ENCODE data around the gene GOLIM4. TPM values are rescaled to one million over a fixed set of nuclear protein-coding genes. Genes with fewer than 3 reads are reported as not detected.

Gene GOLIM4
- total and polyA plus RNA-seq, 2 donors (not counting 1 experiment from before 2014, with no cell fraction given) = 46.2 to 77.3 TPM

DNA sequence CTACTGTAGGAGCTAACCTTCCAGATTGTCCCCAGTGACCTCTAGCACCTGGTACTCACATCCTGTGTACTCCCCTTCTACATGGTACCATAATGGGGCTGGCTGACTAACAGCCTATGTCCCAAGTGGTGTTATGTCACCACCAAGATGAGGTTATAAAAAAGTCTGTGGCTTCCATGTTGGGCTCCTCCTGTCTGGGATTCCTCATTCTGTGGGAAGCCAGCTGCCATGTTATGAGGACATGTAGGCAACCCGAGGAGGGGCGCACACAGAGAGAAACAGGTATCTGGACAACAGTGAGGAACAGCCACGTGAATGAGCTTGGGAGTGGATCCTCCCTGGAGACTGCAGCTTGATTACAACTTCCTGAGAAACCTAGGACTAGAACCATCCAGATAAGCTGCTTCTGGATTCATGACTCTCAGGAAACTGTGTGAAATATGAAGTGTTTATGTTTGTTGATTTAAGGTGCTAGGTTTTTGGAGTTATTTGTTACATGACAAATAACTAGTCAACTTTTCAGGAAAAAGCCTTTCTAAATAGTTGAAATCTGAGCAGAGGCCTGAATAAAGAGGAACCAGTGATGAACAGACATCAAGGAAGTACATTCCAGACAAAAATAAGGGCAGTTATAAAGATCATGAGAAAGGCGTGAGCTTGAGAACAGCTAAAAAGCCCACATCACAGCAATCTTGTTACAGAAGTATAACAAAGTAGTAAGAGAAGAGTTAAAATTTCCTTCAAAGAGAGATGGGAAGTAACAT, 21.7 kb downstream of the GOLIM4 start:
- peaks cover 28% of the 10 kb centered on the region for H3K79me2 ChIP-seq (ENCODE audit: control insufficient read depth, insufficient read depth, low read length)
- DNase-seq (ENCODE audit: low read depth in 2 of 2) = no peak
- TF ChIP-seq, protein P1, sequence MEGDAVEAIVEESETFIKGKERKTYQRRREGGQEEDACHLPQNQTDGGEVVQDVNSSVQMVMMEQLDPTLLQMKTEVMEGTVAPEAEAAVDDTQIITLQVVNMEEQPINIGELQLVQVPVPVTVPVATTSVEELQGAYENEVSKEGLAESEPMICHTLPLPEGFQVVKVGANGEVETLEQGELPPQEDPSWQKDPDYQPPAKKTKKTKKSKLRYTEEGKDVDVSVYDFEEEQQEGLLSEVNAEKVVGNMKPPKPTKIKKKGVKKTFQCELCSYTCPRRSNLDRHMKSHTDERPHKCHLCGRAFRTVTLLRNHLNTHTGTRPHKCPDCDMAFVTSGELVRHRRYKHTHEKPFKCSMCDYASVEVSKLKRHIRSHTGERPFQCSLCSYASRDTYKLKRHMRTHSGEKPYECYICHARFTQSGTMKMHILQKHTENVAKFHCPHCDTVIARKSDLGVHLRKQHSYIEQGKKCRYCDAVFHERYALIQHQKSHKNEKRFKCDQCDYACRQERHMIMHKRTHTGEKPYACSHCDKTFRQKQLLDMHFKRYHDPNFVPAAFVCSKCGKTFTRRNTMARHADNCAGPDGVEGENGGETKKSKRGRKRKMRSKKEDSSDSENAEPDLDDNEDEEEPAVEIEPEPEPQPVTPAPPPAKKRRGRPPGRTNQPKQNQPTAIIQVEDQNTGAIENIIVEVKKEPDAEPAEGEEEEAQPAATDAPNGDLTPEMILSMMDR (conservative IDR thresholded peaks at IDR 0.05 in 1 of 2, IDR thresholded peaks at IDR 0.05 in 1 of 2; ENCODE audit: low read depth in 1 of 2, low read length in 2 of 2) = no peak
- TF ChIP-seq EZH2 (IDR thresholded peaks at IDR 0.05; ENCODE audit: low read length, missing control alignments) = no peak
- no peaks in the 10 kb centered on the region for H3K27me3 ChIP-seq (ENCODE audit: control insufficient read depth, insufficient read depth, low read length)
- H2AFZ ChIP-seq (ENCODE audit: low read length) = no peak overlapping the region
- no peaks in the 10 kb centered on the region for H4K20me1 ChIP-seq (ENCODE audit: control insufficient read depth, extremely low read depth, insufficient read depth, low read length)
- H3K27ac ChIP-seq (ENCODE audit: insufficient read depth, low read length) = no peak overlapping the region
- no peaks in the 10 kb centered on the region for H3K36me3 ChIP-seq (ENCODE audit: control insufficient read depth, insufficient read depth, low read length)
- H3K4me1 ChIP-seq (ENCODE audit: control insufficient read depth, extremely low read depth, insufficient read depth, low read length) = peaks cover 8% of the 10 kb centered on the region
- no peak overlapping the region for H3K4me2 ChIP-seq (ENCODE audit: extremely low read depth, insufficient read depth, low read length)
- no peak overlapping the region for H3K9ac ChIP-seq (ENCODE audit: insufficient read depth, low read length)
- H3K4me3 ChIP-seq (replicated peaks in 1 of 4; ENCODE audit: control extremely low read depth in 1 of 4, insufficient read depth in 1 of 4, low read depth in 3 of 4, low read length in 4 of 4) = no peak overlapping the region
- no peaks in the 10 kb centered on the region for H3K9me3 ChIP-seq (ENCODE audit: control insufficient read depth, insufficient read depth, low read depth, low read length)

DNA sequence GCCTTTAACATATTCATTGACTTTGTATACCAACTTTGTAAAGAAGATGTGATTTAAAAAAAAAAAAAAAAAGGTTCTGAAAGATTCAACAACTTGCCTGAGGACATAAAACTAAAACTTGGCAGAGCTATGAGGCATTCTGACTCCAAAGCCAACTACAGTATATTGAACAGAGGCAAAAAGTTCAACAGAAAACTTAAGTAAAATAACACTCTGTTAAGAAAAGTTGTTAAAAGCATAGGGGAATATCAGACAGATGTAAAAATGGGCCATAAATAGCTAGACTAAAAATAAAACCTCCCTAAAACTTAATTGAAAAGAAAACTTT, 23.4 kb downstream of the GOLIM4 start:
- no peaks in the 10 kb centered on the region for H3K9me3 ChIP-seq (ENCODE audit: control insufficient read depth, insufficient read depth, low read depth, low read length)
- H3K79me2 ChIP-seq (ENCODE audit: control insufficient read depth, insufficient read depth, low read length) = peaks cover 29% of the 10 kb centered on the region
- H4K20me1 ChIP-seq (ENCODE audit: control insufficient read depth, extremely low read depth, insufficient read depth, low read length) = no peaks in the 10 kb centered on the region
- no peaks in the 10 kb centered on the region for H3K36me3 ChIP-seq (ENCODE audit: control insufficient read depth, insufficient read depth, low read length)
- H3K4me2 ChIP-seq (ENCODE audit: extremely low read depth, insufficient read depth, low read length) = no peak overlapping the region
- no peak overlapping the region for H3K9ac ChIP-seq (ENCODE audit: insufficient read depth, low read length)
- no peaks in the 10 kb centered on the region for H3K27me3 ChIP-seq (ENCODE audit: control insufficient read depth, insufficient read depth, low read length)
- H3K4me3 ChIP-seq (replicated peaks in 1 of 4; ENCODE audit: control extremely low read depth in 1 of 4, insufficient read depth in 1 of 4, low read depth in 3 of 4, low read length in 4 of 4) = no peak overlapping the region
- peaks cover 8% of the 10 kb centered on the region for H3K4me1 ChIP-seq (ENCODE audit: control insufficient read depth, extremely low read depth, insufficient read depth, low read length)
- H3K27ac ChIP-seq (ENCODE audit: insufficient read depth, low read length) = peak overlapping the region; percentile 82
- H2AFZ ChIP-seq (ENCODE audit: low read length) = no peak overlapping the region
- DNase-seq (ENCODE audit: low read depth in 2 of 2) = no peak
- TF ChIP-seq EZH2 (IDR thresholded peaks at IDR 0.05; ENCODE audit: low read length, missing control alignments) = no peak
- TF ChIP-seq, protein P1 (conservative IDR thresholded peaks at IDR 0.05 in 1 of 2, IDR thresholded peaks at IDR 0.05 in 1 of 2; ENCODE audit: low read depth in 1 of 2, low read length in 2 of 2) = no peak

DNA sequence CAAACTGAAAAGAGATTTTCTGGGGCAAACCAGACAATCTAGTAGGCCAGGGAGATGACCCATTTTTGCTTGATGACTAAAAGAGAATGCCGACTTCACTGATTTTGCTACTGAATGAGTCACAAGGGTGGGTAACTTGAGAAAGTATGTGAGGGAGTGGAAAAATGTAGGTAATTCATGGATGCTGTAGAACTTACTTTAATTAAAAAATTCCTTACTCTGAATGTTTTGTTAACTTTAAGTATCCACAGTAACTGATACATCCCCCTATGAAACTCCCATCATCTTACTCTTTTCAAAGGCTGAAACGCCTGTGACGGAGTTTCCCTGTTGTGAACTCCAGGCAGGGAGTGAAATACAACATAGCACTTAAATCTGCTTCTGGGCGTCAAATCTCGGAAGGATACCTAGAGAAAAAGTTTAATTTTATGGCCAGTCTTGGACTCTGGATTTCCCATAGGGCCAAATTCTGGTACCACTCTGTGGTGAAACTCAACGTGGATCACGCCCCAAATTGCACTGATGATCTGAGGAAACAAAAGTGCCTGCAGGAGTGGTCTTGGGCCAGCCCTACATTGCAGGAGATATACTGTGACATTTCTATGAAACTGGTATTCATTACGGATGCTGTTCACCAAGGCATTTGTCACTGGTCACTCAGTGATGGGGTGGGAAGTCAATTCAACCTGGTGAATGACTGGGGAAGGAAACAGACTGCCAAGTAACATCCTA, 24.0 kb downstream of the GOLIM4 start:
- no peaks in the 10 kb centered on the region for H3K27me3 ChIP-seq (ENCODE audit: control insufficient read depth, insufficient read depth, low read length)
- peaks cover 8% of the 10 kb centered on the region for H3K4me1 ChIP-seq (ENCODE audit: control insufficient read depth, extremely low read depth, insufficient read depth, low read length)
- no peak overlapping the region for H3K9ac ChIP-seq (ENCODE audit: insufficient read depth, low read length)
- H2AFZ ChIP-seq (ENCODE audit: low read length) = no peak overlapping the region
- H3K27ac ChIP-seq (ENCODE audit: insufficient read depth, low read length) = peak overlapping the region; percentile 82
- no peaks in the 10 kb centered on the region for H3K9me3 ChIP-seq (ENCODE audit: control insufficient read depth, insufficient read depth, low read depth, low read length)
- TF ChIP-seq, protein P1 (conservative IDR thresholded peaks at IDR 0.05 in 1 of 2, IDR thresholded peaks at IDR 0.05 in 1 of 2; ENCODE audit: low read depth in 1 of 2, low read length in 2 of 2) = no peak
- no peak for TF ChIP-seq EZH2 (IDR thresholded peaks at IDR 0.05; ENCODE audit: low read length, missing control alignments)
- H3K4me2 ChIP-seq (ENCODE audit: extremely low read depth, insufficient read depth, low read length) = peak overlapping the region; percentile 40
- peaks cover 25% of the 10 kb centered on the region for H3K79me2 ChIP-seq (ENCODE audit: control insufficient read depth, insufficient read depth, low read length)
- H4K20me1 ChIP-seq (ENCODE audit: control insufficient read depth, extremely low read depth, insufficient read depth, low read length) = no peaks in the 10 kb centered on the region
- H3K4me3 ChIP-seq (replicated peaks in 1 of 4; ENCODE audit: control extremely low read depth in 1 of 4, insufficient read depth in 1 of 4, low read depth in 3 of 4, low read length in 4 of 4) = no peak overlapping the region
- H3K36me3 ChIP-seq (ENCODE audit: control insufficient read depth, insufficient read depth, low read length) = no peaks in the 10 kb centered on the region
- peak; percentile 55 to 97 for DNase-seq (ENCODE audit: low read depth in 2 of 2)
